Measurements from ENCODE around the gene NRG3. TPM values are rescaled to one million over a fixed set of nuclear protein-coding genes. Genes with fewer than 3 reads are reported as not detected.

NRG3 gene
- total RNA-seq, 2 donors from 2014 or later: 0.41 TPM; not detected in 1

DNA sequence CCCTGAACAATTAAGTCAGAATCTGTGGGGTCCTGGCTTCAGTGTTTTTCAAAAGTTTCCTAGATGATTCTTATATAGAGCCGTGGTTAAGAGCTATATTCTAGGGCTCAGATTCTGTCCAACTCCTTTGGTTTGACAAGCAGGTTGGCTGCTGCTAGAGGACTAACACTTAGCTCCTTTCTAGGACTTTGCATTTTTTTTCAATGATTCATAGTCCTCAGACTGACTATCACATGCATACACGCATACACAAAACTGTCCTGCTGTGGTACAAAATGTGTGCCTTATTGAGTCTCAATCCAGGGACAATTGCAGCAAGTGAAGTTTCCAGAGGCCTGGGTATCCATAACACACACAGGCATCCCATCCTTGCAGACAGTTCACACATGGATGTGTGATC, 392.0 kb downstream of the NRG3 start:
- Histone ChIP-seq H3K36me3 (no peaks in the 10 kb centered on the region), H3K9me3 (no peaks in the 10 kb centered on the region), H3K4me3 (no peak overlapping the region), H3K27me3 (replicated peaks; ENCODE audit: insufficient read depth) (no peaks in the 10 kb centered on the region), H3K4me1 (ENCODE audit: control insufficient read depth in 1 of 2, low read depth in 2 of 2) (peaks cover 0 to 13% of the 10 kb centered on the region in 2 donors), H3K27ac (no peak overlapping the region)
- TF ChIP-seq CTCF (IDR thresholded peaks at IDR 0.05): no peak
- no peak for DNase-seq (ENCODE audit: low spot score)
- no peak for ATAC-seq (ENCODE audit: insufficient number of reproducible peaks, low FRiP score, low read depth)

GRCh38 chr10:82267465-82267864, 392.5 kb downstream of the NRG3 start:
- H3K4me1 ChIP-seq (ENCODE audit: control insufficient read depth in 1 of 2, low read depth in 2 of 2): peaks cover 0 to 13% of the 10 kb centered on the region in 2 donors
- no peak for ATAC-seq (ENCODE audit: insufficient number of reproducible peaks, low FRiP score, low read depth)
- TF ChIP-seq CTCF (IDR thresholded peaks at IDR 0.05): no peak
- no peak overlapping the region for H3K27ac ChIP-seq
- no peak for DNase-seq (ENCODE audit: low spot score)
- H3K9me3 ChIP-seq: no peaks in the 10 kb centered on the region
- H3K4me3 ChIP-seq: no peak overlapping the region
- no peaks in the 10 kb centered on the region for H3K36me3 ChIP-seq
- no peaks in the 10 kb centered on the region for H3K27me3 ChIP-seq (replicated peaks; ENCODE audit: insufficient read depth)

GRCh38 chr10:82267960-82268359, 393.0 kb downstream of the NRG3 start:
- Histone ChIP-seq H3K27ac (no peak overlapping the region), H3K4me3 (no peak overlapping the region), H3K36me3 (no peaks in the 10 kb centered on the region), H3K4me1 (ENCODE audit: control insufficient read depth in 1 of 2, low read depth in 2 of 2) (peaks cover 0 to 13% of the 10 kb centered on the region in 2 donors), H3K27me3 (replicated peaks; ENCODE audit: insufficient read depth) (no peaks in the 10 kb centered on the region), H3K9me3 (no peaks in the 10 kb centered on the region)
- DNase-seq (ENCODE audit: low spot score) (no peak), ATAC-seq (ENCODE audit: insufficient number of reproducible peaks, low FRiP score, low read depth) (no peak)
- TF ChIP-seq CTCF (IDR thresholded peaks at IDR 0.05): no peak

- Histone ChIP-seq H3K36me3 (no peaks in the 10 kb centered on the region), H3K27me3 (replicated peaks; ENCODE audit: insufficient read depth) (no peaks in the 10 kb centered on the region), H3K4me3 (no peak overlapping the region), H3K4me1 (ENCODE audit: control insufficient read depth in 1 of 2, low read depth in 2 of 2) (no peaks in the 10 kb centered on the region), H3K9me3 (no peaks in the 10 kb centered on the region), H3K27ac (no peak overlapping the region)
- no peak for ATAC-seq (ENCODE audit: insufficient number of reproducible peaks, low FRiP score, low read depth)
- no peak for TF ChIP-seq CTCF (IDR thresholded peaks at IDR 0.05)
- DNase-seq (ENCODE audit: low spot score): no peak
Observed at GRCh38 chr10:82277591-82277990, 402.6 kb downstream of the NRG3 start.

- no peaks in the 10 kb centered on the region for H3K4me1 ChIP-seq (ENCODE audit: control insufficient read depth in 1 of 2, low read depth in 2 of 2)
- no peaks in the 10 kb centered on the region for H3K9me3 ChIP-seq
- no peaks in the 10 kb centered on the region for H3K27me3 ChIP-seq (replicated peaks; ENCODE audit: insufficient read depth)
- TF ChIP-seq CTCF (IDR thresholded peaks at IDR 0.05): no peak
- no peak overlapping the region for H3K27ac ChIP-seq
- H3K36me3 ChIP-seq: no peaks in the 10 kb centered on the region
- ATAC-seq (ENCODE audit: insufficient number of reproducible peaks, low FRiP score, low read depth): no peak
- no peak overlapping the region for H3K4me3 ChIP-seq
- no peak for DNase-seq (ENCODE audit: low spot score)
Observed at GRCh38 chr10:82278401-82279182, 403.6 kb downstream of the NRG3 start.

Data from thoracic aorta (tissue), 2 donors.